NCI-H128 (cell line): Measurements from ENCODE around the gene KIF1A.
"Not testable (repeated sequence)": the region's sequence is repeated elsewhere in the genome, so short reads cannot be mapped to it uniquely, and the experiment has no call there.

Source experiments
- DNase-seq: peaks from one replicate; lab custom pipeline; 2025; ENCODE audit not compliant: unreplicated experiment; lab: John Stamatoyannopoulos, UW

KIF1A gene

DNA sequence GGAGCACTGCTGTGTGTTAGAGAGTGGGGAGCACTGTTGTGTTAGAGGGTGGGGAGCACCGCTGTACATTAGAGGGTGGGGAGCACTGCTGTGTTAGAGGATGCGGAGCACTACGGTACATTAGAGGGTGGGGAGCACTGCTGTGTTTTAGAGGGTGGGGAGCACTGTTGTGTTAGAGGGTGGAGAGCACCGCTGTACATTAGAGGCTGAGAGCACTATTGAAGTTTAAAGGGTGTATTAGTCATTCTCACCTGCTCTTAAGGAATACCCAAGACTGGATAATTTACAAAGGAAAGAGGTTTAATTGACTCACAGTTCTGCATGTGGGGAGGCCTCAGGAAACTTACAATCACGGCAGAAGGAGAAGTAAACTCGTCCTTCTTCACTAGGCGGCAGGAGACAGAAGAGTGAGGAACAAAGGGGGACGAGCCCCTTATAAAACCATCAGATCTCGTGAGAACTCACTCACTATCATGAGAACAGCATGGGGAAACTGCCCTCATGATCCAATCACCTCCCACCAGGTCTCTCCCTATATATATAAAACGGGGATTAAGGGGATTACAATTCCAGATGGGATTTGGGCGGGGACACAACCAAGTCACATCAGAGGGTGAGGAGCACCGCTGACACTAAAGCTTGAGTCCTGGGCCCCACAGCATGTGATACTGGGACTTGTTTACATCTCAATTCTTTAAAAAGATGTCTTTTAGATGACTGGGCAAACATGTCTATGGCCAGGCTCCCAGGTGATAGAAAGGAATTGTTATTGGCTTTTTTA, 29.1 kb upstream of the KIF1A start:
- DNase-seq: no peak

DNA sequence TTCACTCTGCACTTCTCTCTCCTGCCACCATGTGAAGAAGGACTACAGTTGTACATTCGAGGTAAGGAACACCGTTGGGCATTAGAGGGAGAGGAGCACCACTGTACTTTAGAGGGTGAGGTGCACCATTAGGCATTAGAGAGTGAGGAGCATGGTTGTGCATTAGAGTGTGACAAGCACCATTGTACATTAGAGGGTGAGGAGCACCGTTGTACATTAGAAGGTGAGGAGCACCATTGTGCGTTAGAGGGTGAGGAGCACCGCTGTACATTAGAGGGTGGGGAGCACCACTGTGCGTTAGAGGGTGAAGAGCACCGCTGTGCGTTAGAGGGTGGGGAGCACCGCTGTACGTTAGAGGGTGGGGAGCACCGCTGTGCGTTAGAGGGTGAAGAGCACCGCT, 27.8 kb upstream of the KIF1A start:
- DNase-seq: no peak

DNA sequence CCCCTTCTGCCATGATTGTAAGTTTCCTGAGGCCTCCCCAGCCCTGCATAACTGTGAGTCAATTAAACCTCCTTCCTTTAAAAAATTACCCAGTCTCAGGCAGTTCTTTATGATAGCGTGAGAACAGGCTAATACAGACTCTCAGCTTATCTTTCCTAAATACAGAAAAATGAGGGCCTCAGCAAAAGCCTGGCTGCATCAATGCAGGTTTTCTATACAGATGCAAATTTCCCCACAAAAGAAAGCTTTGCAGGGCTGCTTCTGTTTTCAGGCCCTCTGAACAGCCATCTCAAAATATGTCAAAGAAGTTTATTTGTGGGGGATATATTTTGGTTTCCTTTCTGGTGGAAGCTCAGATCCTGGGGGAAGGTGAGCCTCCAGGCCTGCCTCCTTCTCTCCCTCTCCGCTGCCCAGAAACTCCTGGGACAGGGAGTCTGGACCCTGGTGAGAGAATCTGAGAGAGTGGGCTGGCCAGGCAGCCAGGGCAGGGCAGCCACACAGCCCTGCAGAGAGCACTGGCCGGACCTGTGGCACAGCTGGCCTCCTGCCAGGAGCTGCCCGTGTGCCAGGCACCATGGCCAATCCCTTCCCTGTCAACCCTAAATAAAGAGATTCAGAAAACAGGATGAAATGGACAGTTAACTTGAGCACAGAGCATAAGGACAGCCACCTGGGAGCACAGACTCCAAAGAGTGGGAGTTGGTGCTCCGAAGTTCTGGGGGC, 27.0 kb upstream of the KIF1A start:
- DNase-seq: no peak

DNA sequence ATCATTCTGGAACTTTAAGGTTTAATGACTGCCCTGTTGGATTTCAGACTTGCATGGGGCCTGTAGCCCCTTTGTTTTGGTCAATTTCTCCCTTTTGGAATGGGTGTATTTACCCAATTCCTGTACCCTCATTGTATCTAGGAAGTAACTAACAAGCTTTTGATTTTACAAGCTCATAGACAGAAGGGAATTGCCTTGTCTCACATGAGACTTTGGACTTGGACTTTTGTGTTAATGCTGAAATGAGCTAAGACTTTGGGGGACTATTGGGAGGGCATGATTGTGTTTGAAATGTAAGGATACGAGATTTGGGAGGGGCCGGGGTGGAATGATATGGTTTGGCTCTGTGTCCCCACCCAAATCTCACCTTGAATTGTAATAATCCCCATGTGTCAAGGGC, 26.3 kb upstream of the KIF1A start:
- not testable (repeated sequence) for DNase-seq

DNA sequence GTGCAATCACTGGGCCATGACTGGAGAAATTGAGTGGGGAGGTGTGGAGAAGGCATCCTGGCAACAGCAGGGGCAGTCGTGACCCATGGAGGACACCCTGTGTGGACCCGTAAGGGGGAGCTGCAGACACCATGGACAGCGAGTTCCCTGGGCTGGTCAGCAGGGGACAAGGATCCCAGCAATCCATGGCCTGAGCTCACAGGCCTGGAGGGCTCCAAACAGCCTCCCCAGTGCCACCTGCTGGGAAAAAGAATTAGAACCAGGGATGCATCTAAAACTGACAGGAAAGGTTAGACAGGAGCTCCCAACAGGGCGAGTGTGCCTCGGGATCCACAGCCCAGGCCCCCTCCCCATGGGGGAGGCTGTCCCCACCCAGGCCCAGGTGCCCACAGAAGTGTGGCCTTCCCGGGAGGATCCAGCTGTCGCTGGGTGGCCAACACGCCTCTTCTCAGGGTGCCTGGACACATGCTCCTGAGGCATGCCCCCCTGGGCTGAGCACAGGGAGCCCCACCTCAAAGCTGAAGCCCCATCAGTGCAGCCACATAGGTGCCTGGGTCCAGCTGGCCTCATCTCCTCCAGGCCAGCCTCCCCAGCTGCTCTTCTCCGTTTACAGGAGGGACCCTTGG, 20.5 kb upstream of the KIF1A start:
- DNase-seq: no peak

DNA sequence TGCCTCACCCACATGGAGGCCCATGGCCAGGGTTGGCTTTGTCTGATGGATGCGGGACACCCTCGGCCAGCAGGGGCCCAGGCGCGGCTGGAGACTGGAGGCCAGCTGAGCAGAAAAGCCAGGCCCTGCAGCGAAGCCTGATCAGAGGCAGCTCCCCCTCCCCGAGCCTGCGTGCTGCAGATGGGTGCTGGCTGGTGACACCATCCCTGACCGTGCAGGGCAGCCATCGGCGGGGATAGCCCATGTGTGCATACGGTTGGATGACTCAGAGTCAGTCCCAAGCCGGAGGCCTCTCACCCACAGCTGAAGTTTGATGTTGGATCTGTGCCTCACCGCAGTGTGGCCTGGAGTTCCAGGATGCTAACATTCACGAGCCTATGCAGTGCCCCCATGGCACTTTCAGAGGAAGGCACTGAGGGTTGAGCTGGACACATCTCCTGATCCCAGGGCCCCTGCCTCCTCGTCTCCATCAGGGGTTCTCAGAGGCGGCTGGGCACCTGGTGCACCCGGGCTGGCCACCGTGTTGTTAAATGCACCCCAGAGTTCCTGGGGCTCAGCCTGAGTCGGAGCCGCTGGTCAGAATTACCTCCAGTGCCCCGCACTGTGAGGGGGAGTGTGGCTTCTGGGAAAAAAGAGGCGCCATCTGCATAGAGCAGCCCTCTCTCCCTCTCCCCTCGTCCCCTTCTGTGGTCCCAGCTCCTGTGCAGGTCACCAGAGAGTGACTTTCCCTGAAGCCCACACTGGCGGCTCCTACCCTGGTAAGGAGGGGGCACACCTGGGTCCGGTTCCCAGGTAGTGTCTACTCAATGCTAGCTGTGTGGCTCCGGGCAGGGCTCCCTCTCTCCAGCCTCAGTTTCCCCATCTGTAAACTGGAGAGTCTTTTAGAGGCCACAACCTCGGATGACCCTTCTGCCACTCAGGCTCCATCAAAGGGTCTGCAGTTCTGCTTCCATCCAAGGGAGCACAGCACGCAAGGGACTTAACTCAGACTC, 19.4 kb upstream of the KIF1A start:
- DNase-seq: no peak

DNA sequence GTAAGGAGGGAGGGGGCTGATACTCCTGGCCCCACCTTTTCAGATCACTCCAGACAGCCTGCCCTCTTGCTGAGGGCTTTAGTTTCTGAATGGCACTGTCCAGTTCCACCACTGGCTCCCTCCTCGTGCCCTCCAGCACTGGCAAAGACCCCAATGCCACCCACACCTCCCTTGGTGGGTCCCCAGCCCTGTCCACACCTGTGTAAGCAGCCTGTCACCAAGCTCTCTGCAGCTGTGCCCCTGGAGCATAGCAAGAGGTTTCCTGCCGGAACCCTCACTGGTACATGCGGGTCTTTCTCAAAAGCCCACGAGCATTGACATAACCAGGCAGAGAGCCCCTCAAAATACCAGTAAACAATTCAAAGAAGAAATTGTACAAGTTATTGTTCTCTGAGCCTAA, 17.6 kb upstream of the KIF1A start:
- no peak for DNase-seq

DNA sequence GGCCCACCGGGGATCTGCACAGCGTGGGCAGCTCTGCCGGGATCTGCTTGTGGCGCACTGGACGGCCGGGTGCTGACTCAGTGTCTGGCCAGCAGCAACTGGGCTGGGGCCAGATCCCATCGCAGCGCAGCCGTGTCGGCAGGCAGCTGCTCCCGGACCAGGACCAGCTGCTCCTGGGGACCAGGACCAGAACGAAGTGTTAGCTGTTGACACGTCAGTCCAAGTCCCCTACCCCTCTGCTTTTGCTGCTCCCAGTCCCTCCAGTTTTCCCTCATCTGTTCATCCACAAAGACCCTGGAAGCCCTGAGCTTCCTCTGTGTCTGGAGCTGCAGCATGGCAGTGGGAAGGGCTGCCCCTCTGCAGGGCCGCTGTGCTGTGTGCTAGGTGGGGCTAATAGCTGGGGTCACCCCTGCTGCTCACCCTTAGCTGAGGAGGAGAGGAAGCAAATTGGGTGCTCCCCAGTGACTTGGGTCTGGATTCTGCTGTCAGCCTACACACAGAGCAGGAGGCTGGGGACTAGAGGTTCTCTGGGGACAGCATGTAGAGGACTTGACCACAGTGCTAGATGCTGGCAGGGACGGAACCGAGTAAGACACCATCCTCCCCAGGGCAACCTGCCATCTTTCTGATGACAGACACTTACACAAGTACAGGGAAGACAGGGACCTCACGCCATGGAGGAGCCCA, 16.9 kb upstream of the KIF1A start:
- DNase-seq: no peak

DNA sequence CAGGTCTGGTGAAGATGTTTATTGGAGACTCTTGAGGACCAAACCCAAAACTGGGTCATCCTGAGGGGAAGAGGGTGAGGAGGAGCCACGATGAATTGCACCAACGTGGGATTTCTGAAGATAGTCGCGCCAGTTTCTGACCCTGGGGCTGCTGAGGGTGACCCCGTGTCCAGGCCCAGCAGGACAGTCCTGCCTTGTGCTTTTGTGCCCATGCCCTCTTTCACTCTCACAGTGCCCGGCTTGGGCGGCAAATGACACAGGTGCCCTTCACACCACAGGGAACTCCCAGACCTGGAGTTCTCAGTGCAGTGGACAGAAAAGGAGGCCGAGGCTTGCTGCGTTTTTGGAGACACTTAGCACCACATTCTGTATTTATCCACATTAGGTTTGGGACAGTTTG, 15.5 kb upstream of the KIF1A start:
- no peak for DNase-seq

DNA sequence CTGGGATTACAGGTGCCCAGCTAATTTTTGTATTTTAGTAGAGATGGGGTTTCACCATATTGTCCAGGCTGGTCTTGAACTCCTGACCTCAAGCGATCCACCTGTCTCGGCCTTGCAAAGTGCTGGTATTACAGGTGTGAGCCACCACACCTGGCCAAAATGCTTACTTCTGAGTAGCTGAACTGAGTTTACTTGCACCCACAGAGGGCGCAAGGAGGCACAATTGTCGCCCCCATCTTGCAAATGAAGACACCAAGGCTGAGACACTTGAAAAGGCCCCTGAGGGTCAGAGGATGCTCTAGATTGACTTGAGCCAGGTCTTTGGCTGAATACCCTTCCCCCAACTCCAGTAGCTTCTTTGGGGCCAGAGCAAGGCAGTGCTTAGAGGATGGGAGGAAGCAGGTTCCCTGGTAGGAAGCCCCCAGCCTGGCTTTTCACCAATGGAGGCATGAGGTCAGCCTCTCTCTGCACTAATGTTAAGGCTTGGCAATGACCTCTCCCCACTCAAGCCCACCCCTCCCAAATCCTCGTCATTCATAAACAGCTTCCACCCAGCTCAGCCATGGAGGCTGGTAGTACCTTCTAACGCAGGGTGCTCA, 14.5 kb upstream of the KIF1A start:
- no peak for DNase-seq

DNA sequence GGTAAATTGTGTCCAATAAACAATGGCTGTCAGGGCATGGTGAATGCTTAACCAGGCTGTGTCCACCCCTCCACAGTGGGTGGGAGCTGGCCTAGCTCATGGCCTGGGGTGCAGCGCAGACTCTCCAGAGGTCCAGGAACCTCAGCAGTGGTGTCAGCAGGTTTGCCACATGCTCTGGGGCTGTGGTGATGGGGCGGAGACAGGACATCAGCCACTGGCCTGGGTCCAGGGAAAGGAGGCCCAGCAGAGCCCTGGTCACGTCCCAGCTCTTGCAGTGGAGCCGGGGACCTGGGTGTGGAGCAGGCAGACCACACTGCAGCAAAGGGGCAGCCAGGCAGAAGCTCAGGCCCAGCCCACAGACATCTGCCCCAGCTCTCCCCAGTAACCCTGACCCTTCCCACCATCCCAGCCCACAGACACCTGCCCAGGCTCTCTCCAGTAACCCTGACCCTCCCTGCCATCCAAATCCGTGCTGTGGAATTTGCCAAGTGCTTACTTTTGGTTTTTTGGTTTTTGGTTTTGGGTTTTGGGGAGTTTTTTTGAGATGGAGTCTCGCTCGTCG, 13.8 kb upstream of the KIF1A start:
- DNase-seq: no peak

DNA sequence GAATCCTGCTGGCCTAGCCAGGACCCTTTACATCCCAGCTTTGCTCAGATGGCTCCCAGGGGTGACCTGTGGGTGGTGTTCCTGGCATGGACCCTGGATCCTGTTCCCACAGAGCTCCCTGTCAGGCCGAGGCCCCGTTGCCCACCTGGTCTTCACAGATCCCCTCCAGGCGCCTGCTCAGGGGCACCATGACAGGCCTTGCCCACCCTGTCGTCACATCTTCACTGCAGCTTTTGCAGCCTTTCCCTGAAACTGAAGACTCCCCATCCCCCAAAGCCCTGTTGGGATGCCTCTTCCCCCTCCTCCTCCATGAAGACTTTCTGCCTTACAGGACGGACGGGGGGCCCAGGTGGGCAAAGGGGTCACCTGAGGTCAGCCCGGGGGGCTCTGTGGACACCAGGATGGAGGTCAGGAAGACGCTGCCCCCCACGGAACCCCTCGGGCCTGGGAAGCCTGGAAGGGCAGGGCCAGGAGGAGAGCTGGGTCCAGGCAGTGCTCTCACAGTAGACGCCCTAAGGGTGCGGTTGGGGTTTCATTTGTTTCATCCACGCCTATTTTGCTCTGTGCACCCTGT, 13.0 kb upstream of the KIF1A start:
- no peak for DNase-seq

DNA sequence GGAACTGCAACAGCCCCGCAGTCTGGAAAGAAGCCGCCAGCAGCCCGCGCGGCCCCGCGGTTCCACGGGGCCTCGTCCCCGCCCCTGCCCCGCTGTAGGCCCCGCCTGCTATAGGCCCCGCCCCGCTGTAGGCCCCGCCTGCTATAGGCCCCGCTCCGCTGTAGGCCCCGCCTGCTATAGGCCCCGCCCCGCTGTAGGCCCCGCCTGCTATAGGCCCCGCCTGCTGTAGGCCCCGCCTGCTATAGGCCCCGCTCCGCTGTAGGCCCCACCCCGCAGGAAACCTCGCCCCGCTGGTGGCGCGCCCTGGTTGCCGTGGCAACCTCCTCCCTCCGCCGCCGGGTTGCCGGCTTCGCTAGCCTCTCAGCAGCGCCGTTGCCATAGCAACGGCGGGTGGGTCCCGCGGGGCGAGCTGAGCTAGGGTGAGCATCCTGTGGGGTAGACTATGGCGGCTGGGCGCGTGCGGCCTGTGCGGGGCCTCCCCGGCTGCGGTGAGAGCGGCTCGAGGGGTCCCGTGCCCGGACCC, 12.2 kb upstream of the KIF1A start:
- peak; percentile 77 for DNase-seq

DNA sequence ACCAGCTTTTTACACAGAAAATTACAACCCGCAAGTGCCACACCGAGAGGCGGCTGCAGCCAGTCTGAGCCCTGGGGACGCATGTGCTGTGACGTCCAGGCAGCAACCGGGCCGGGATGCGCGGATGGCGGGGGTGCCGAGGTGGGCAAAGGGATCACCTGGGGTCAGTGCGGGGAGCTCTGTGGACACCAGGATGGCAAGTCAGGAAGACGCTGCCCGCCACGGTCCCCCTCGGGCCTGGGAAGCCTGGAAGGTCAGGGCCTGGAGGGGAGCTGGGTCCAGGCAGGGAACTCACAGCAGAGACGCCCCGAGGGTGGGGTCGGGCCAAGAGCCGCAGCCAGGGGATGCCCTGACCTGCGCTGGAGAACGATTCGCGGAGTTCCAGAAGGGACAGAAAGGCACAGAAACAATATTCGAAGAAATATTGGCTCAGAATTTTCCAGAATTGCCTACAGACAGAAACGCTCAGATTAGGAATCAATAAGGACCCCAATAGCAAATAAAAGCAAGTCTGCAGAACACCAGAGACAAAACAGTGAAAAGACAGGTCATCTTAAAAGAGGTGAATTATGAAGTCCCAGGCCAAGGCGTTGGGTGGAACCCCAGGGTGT, 11.7 kb upstream of the KIF1A start:
- no peak for DNase-seq

DNA sequence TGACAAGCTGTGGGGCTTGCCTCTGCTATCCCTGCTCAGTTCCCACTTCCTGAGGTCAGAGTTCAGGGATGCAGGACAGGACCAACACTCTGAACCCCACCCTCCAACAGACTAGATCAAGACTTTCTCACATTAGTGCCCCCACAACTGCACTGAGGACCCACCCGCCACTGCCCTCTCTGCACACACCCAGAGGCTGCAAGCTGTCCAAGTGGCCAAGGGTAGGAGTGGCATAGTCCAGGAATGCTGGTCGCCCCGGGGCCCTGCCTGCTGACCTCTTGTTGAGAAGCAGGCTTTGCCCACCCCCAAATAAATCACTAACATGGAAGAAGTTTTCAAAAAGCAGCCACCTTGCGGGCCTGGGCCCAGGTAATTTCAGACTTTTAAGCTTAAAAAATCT, 5.5 kb upstream of the KIF1A start:
- no peak for DNase-seq

DNA sequence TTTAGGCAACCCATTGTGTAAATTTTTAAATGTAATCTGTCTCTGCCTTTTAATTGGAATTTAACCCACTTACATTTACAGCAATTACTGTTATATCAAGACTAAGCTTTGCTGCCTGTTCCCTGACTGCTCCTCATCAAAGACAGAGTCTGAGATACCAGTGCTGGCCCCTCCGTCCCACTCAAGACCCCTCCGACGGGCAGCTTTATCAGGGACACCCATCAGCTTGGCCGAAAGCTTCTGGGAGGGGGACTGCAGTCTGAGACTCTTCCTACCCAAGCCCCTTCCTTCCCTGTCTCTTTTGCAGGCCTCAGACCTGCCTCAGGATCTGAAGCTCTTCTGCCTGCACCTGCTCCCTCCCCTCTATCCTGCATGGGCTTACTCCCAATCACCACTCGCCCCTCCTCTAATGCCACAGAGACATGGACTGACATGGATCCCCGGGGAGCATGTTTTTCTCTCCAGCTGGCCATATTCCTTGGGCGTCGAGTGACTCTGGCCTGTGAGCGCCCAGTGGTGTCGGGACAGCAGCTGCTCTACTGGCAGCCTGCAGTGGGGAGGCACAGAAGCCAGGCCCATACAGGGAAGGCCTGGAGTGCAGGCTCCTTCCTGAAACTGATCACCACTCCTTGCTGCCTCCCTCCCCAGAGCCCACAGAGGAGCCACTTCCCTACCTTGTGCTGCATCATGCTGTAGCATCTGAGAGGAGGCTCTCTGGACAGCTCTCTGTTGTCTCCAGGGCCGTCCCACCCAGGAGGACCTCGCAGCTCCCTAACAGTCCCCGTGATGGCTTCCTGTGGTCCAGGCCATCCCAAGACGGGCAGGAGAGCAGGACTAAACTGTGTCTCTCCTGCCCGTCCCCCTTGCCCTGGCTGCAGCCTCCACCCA, 3.7 kb upstream of the KIF1A start:
- DNase-seq: no peak

DNA sequence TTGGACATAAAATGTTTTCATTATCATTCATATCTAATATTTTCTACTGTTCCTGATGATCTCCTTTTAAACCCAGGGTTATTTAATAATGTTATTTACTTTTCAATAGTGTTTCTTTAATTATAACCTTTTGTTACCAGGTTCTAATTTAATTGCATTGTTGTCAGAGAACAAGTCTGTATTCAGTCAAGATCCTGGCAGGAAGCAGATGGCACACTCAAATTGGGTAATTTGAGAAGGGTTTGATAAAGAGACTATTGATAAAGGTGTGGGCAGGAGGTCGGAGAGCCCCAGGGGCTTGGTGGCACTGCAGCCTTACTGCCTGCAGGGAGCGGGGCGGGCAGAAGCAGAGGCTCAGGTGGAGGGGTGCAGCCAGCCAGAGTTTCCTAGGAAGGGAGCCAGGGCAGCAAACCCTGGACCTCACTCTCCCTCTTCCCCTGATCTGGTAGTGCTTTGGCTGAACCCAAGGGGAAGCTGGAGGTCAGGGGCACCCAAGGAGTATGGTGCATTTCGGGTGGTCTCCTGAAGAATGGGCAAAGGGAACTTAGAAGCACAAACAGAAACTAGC, 2.3 kb upstream of the KIF1A start:
- no peak for DNase-seq

DNA sequence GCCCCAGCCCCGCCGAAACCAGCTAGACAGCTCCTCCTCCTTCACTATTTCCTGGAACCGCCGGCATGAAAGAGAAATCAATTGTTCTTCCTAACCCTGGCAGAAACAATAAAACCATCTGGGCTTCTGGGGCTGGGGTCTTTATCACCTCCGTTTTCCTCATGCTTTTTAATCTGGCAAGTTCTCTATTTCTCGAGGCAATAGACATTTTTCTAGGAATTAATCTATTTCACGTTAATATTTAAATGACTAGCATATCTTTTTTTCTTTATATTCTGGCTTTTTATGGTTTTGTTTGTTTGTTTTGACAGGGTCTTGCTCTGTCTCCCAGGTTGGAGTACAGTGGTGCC, 1.4 kb upstream of the KIF1A start:
- no peak for DNase-seq
